Stimulated activated CD8-positive, alpha-beta memory T cell treated with anti-CD3 and anti-CD28 coated beads, Interleukin-15, amount 100 ng/mL, for 48 hours (primary cell): ENCODE measurements around the gene CYP46A1.
"Not testable (repeated sequence)": the region's sequence is repeated elsewhere in the genome, so short reads cannot be mapped to it uniquely, and the experiment has no call there.

Source experiments
- DNase-seq, 2 donors: peaks; one replicate each; pipeline ENCODE4 v3.0.0-alpha.2; 2020; ENCODE audit warnings: low read depth in 2 of 2

CYP46A1 gene

GRCh38 chr14:99657645-99658155 lies 26.4 kb upstream of the CYP46A1 start:
- no peak for DNase-seq

- DNase-seq: no peak
Observed at GRCh38 chr14:99658218-99658845, 25.8 kb upstream of the CYP46A1 start.

- DNase-seq: no peak
Observed at GRCh38 chr14:99659333-99659741, 24.8 kb upstream of the CYP46A1 start.

GRCh38 chr14:99660006-99660566 lies 24.0 kb upstream of the CYP46A1 start:
- no peak for DNase-seq

GRCh38 chr14:99660794-99661193 lies 23.3 kb upstream of the CYP46A1 start:
- DNase-seq: no peak

- not testable (repeated sequence) for DNase-seq
Observed at GRCh38 chr14:99661206-99661605, 22.9 kb upstream of the CYP46A1 start.

- DNase-seq: no peak
Observed at GRCh38 chr14:99662846-99663245, 21.3 kb upstream of the CYP46A1 start.

- DNase-seq: no peak
Observed at GRCh38 chr14:99663386-99664057, 20.6 kb upstream of the CYP46A1 start.

- no peak for DNase-seq
Observed at GRCh38 chr14:99664058-99664936, 19.8 kb upstream of the CYP46A1 start.

GRCh38 chr14:99664937-99665273 lies 19.2 kb upstream of the CYP46A1 start:
- no peak for DNase-seq

GRCh38 chr14:99666533-99666932 lies 17.6 kb upstream of the CYP46A1 start:
- no peak for DNase-seq

- no peak for DNase-seq
Observed at GRCh38 chr14:99667045-99667444, 17.1 kb upstream of the CYP46A1 start.

GRCh38 chr14:99667821-99668220 lies 16.3 kb upstream of the CYP46A1 start:
- DNase-seq: no peak

GRCh38 chr14:99668307-99669295 lies 15.5 kb upstream of the CYP46A1 start:
- DNase-seq: no peak

GRCh38 chr14:99670361-99671234 lies 13.5 kb upstream of the CYP46A1 start:
- no peak for DNase-seq

GRCh38 chr14:99671235-99672224 lies 12.6 kb upstream of the CYP46A1 start:
- DNase-seq: no peak

- DNase-seq: no peak
Observed at GRCh38 chr14:99672506-99673304, 11.4 kb upstream of the CYP46A1 start.
